ENCODE results near the gene NSD2.

The NSD2 gene

GRCh38 chr4:1978741-1979476 lies 107.7 kb downstream of the NSD2 start:
- H3K4me3 ChIP-seq (ENCODE audit: low read depth, low read length): no peak overlapping the region
- DNase-seq (ENCODE audit: low read depth): no peak
- TF ChIP-seq CTCF (conservative IDR thresholded peaks at IDR 0.05; ENCODE audit: low read depth, low read length): no peak

GRCh38 chr4:1979477-1980196 lies 108.4 kb downstream of the NSD2 start:
- H3K4me3 ChIP-seq (ENCODE audit: low read depth, low read length): no peak overlapping the region
- DNase-seq (ENCODE audit: low read depth): no peak
- TF ChIP-seq CTCF (conservative IDR thresholded peaks at IDR 0.05; ENCODE audit: low read depth, low read length): no peak

GRCh38 chr4:1980561-1981041 lies 109.4 kb downstream of the NSD2 start:
- no peak for TF ChIP-seq CTCF (conservative IDR thresholded peaks at IDR 0.05; ENCODE audit: low read depth, low read length)
- DNase-seq (ENCODE audit: low read depth): no peak
- H3K4me3 ChIP-seq (ENCODE audit: low read depth, low read length): no peak overlapping the region

- DNase-seq (ENCODE audit: low read depth): peak; percentile 12
- H3K4me3 ChIP-seq (ENCODE audit: low read depth, low read length): no peak overlapping the region
- no peak for TF ChIP-seq CTCF (conservative IDR thresholded peaks at IDR 0.05; ENCODE audit: low read depth, low read length)
Observed at GRCh38 chr4:1981251-1982058, 110.3 kb downstream of the NSD2 start.

- DNase-seq (ENCODE audit: low read depth): no peak
- TF ChIP-seq CTCF (conservative IDR thresholded peaks at IDR 0.05; ENCODE audit: low read depth, low read length): no peak
Observed at GRCh38 chr4:1982124-1983052, 111.2 kb downstream of the NSD2 start.

More at GRCh38 chr4:1982124-1983052, 111.2 kb downstream of the NSD2 start:
- H3K4me3 ChIP-seq (ENCODE audit: low read depth, low read length): no peak overlapping the region
